ENCODE measurements around the gene SYN1.
"Not testable (repeated sequence)": the region's sequence is repeated elsewhere in the genome, so short reads cannot be mapped to it uniquely, and the experiment has no call there.

Gene SYN1

DNA sequence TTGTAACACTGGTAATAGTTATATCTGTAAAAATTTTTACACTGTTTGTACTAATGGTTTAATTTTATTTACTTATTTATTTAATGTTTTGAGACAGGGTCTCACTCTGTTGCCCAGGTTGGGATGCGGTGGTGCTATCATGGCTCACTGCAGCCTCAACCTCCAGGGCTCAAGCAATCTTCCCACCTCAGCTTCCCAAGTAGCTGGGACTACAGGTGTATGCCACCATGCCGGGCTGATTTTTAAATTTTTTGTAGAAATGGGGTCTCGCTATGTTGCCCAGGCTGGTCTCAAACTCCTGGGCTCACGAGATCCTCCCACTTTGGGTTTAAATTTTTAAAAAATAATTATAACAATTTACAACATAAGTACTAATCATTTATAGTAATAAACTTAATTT is 16.5 kb downstream of the SYN1 start:
- not testable (repeated sequence) for DNase-seq (ENCODE audit: insufficient read length, low spot score); FAIRE-seq

GRCh38 chrX:47597222-47597621 is 22.4 kb downstream of the SYN1 start:
- DNase-seq (ENCODE audit: insufficient read length, low spot score) = no peak
- no peak for FAIRE-seq

DNA sequence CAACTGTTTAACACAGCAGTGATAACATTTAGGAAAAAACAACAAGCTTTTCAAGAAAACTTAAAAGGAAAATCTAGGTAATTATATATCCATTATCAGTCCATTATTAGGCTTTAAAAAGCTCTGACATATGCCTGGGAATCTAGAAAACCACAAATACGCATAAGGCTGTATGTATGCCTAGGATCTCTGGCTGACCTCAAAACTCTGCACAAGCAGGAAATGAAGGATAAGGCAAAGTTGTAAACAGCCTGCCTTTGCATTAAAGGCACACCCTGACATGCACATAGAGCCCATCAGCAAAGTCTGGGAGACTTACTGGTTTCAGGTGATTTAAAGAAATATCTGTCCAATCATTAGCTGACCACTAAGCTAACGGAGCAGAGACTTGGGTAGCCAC is 23.4 kb downstream of the SYN1 start:
- DNase-seq (ENCODE audit: insufficient read length, low spot score) (no peak), FAIRE-seq (no peak)

- no peak for FAIRE-seq
- no peak for DNase-seq (ENCODE audit: insufficient read length, low spot score)
Observed at GRCh38 chrX:47595716-47596251, 23.9 kb downstream of the SYN1 start.

DNA sequence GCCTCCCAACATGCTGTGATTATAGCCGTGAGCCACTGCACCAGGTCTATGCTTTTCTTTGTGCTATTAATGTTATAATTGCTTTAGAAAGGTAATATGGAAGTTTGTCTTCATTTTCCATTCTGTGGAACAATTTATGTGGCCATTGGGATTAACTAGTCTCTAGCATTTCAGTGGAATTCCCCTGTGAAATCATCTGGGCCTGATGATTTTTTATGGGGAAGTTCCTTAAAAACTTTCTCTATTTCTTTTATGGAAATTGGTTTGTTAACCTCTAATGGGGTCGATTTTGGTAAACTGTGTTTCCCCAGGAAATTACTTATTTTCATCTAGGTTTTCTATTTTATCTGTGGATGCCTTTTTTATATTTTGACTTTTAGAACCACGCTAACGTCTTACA is 26.1 kb downstream of the SYN1 start:
- DNase-seq (ENCODE audit: insufficient read length, low spot score) = no peak
- FAIRE-seq = no peak

DNA sequence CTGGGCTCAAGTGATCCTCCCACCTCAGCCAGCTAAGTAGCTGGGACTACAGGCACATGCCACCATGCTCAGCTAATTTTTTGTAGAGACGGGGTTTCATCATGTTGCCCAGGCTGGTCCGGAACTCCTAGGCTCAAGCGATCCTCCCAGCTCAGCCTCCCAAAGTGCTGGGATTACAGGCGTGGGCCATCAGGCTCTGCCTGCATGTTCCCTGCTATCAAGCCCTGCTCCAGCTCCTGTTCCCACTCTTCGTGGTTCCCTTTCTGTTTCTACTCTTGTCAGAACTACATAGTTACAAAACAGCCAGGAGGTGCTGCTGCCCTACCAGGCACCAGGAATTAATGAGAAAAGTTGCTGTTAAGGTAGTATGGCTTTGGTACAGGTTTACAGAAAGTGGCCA is 28.7 kb downstream of the SYN1 start:
- DNase-seq (ENCODE audit: insufficient read length, low spot score) (no peak), FAIRE-seq (no peak)

GRCh38 chrX:47587906-47588735 is 31.5 kb downstream of the SYN1 start:
- no peak for DNase-seq (ENCODE audit: insufficient read length, low spot score)
- no peak for FAIRE-seq

DNA sequence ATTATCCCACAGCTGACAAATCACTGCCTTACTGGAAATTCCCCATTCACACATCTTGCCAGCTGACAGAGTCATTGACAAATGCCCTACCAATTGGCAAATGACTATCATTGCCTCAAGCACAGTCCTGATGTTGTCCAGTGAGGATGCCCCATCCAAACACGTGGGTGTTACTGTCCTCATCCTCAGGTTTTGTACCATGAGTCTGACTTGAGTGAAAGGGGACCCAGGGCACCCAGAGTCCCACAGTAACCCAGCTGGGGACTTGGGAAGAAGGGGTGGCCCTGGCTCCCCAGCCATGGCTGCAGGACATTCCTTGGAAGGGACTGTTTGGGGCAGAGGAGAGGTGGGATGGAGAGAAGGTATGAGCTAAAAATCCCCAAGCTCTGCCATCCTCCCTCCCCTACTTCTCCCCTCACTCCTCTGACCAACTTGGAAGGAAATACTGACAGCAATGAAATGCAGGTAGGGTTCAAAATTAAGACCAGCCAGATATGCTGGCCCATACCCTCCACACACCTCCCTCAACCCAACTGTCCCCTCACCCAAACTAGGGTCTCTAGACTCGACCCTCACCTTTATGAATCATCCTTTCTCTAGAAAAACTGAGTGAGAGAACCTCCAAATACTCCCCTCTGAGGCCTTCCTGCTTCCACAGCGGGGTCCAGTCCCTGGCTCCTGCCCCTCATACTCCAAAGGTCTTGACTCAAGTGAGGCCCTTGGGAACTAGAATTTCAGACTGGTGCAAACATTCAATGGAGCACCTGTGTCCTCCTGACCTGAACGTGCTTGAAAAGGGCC is 32.4 kb downstream of the SYN1 start:
- FAIRE-seq = no peak
- DNase-seq (ENCODE audit: insufficient read length, low spot score) = no peak

DNA sequence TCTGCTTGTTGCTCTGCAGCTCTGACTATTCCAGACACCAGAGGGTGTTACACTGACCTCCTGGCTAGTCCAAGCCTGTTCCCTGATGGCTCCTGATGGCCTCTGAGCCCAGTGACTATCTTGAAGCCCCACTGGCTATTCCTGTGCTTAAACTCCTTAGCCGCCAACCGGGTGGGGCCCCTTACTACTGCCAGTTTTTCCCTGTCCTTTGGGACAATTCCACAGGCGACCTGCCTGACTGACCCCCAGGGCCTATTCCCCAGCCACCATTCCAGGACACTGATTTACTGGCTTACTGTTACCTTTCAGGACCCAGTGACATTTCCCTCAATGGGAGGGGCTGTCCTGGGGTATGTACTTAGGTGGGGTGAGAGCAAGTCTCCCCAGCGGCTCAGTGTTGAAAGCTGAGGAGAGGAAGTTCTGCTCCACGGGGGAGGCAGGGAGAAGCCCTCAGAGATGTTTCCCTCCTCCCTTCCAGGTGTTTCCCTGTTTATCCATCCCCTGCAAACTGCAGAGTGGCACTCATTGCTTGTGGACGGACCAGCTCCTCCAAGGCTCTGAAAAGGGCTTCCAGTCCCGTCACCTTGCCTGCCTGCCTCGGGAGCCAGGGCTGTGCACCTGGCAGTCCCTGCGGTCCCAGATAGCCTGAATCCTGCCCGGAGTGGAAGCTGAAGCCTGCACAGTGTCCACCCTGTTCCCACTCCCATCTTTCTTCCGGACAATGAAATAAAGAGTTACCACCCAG is 33.4 kb downstream of the SYN1 start:
- no peak for DNase-seq (ENCODE audit: insufficient read length, low spot score)
- no peak for FAIRE-seq

DNA sequence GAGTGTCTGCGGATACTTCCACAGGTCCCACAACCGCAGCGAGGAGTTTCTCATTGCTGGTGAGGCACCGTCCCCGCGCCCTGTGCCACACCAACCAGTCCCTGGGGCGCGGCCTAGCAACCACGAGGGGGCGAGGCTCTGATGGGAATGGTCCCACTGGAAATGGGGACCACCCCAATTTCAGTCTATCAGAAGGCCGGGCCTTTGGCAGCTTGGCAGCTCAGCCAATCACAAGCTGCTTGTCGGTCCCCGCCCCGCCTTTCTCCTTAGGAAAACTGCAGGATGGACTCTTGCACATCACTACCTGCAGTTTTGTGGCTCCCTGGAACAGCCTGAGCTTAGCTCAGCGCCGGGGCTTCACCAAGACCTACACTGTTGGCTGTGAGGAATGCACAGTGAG is 34.4 kb downstream of the SYN1 start:
- DNase-seq (ENCODE audit: insufficient read length, low spot score) = no peak
- no peak for FAIRE-seq

DNA sequence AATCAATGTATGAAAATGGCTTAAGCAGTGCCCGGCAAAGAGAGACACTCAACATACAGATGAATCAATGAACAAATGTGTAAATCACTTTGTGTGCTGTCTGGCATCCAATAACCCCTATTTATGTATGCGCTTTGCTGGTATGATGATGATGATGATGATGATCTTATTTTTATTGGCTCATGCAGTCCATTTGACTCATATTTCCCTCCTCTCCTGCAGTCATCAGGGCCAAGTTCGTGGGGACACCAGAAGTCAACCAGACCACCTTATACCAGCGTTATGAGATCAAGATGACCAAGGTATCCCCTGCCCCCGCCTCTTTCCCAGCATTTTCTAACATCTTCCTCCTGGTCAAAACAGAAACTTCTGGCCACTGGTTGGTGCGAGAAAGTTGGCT is 34.9 kb downstream of the SYN1 start:
- DNase-seq (ENCODE audit: insufficient read length, low spot score) = no peak
- no peak for FAIRE-seq

DNA sequence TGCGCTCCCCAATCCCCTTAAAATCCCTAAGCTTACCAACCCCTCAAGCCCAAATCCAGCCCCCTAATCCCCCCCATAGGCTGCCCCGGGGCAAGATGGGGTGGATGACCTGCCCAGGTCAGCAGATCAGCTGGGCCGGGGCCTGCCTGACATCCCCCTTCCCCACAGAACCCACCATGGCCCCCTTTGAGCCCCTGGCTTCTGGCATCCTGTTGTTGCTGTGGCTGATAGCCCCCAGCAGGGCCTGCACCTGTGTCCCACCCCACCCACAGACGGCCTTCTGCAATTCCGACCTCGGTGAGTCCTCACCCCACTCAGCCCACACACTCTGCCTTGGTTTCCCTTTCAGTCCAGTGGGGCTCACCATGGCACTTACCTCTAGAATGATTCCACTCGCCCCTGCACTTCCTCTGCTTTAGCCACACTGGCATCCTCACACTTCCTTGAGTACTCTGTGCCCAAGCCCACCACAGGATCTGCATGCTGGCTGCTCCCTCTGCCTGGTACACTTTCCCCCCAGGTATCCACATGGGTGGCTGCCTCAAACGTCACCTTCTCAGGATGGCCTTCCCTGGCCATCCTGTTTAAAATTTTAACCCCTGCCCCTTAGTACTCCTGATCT is 36.3 kb downstream of the SYN1 start:
- DNase-seq (ENCODE audit: insufficient read length, low spot score) (no peak), FAIRE-seq (no peak)

DNA sequence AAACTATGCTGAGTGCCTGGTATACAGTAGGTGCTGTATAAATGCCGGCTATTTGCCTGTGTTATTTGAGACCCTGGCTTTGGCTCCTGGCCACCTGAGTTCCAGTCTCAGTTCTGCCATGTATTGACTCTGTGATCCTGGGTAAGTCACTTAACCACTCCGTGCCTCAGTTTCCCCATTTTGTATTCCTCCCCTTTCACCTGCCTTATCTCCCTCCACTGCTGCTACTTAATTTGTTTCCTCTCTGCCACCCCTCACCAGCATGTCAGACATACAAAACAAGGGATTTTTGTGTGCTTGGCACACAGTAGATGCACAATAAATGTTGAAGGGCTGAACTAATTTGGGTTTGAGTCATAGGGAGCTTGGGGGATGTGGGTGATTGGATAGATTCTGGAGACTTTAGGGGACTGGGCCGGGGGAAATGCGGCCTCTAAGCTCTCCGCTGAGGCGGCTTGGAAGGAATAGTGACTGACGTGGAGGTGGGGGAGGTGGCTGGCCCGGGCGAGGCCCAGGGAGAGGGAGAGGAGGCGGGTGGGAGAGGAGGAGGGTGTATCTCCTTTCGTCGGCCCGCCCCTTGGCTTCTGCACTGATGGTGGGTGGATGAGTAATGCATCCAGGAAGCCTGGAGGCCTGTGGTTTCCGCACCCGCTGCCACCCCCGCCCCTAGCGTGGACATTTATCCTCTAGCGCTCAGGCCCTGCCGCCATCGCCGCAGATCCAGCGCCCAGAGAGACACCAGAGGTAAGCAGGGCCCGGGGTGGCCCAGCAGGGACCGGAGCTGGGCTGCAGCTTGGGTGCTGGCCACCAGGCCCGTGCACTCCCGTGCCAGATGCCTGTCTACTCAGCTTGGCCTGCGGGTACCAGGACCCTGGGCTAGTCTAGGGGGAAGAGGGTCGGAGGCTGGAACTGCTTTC is 37.7 kb downstream of the SYN1 start, which contains the start of gene TIMP1:
Gene TIMP1, plus strand, starts transcription at position 706 of the 917 bp plus-strand sequence. CDS start 980 bp downstream, outside the sequence.
- FAIRE-seq = peak; percentile 40
- DNase-seq (ENCODE audit: insufficient read length, low spot score) = peak; percentile 75

DNA sequence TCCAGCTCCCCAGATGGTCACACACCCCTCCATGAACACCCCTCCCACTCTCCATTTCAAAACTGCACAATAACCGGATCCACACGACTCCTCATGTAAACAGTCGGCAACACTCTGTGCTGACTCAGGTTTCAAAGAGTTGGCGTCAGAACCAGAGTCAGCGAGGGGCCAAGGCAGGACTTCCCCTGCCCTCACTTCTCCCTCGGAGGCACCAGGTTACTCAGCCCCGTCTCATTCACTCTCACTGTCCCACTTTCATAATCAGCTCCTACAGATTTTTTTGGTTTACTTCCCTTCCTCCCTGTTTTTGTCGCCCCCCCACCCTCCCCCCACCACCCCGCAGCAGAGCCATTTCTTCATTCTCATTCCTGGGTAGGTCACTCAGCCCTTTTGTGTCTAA is 40.1 kb downstream of the SYN1 start:
- DNase-seq (ENCODE audit: insufficient read length, low spot score) (no peak), FAIRE-seq (no peak)

DNA sequence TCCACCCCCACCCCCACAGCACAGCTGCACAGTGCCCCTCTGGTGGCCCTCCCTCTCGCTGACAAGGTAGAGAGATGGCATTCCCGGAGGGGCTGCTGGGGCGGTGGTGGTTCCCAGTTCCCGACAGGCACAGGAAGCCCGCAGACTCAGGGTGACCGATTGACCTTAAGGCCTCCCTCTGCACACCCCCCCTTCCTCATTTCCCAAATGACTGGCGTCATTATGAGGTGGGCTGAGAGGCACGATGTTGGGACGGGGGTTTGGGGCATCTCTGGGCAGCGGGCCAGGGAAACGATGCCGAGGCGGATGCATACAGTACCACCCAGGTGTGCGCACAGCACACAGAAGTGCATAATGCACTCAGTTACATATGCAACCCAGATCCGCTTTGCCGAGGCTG is 41.0 kb downstream of the SYN1 start:
- no peak for DNase-seq (ENCODE audit: insufficient read length, low spot score)
- FAIRE-seq = no peak

DNA sequence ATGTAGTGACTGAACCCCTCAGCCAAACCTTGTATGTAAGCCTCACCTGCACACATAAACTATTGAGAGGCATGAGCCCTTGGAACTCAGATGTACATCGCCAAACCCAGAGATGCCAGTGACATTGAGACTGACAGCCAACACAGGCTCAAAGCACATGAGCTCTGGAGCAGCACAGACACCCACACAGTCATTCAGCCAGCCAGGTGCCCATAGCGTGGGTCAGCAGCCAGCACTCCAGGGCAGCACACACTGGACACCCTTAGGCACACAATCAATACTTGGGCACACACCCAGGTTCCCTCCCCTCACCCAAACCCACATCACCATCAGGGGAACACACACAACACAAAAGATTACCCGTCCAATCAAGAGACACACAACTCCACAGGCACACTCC is 41.8 kb downstream of the SYN1 start:
- DNase-seq (ENCODE audit: insufficient read length, low spot score) (no peak), FAIRE-seq (no peak)

DNA sequence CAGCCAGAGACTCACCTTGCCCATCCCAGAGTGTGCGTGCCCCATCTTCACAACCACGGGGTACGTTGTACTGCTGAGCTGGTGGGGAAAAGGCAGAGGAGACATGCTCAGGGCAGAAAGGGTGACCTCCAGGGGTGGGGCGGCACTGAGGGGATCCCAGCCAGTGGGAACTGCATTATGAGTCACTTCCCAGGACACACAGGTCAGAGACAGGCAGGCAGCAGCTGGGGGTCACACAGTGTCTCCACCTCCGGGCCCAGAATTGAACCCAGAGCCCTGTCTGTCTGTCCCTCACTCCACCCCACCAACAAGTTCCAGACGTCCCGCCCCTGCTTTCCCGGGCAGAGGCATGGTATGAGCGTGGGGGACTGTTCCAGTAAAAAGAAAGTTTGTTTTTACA is 42.2 kb downstream of the SYN1 start:
- FAIRE-seq = no peak

GRCh38 chrX:47576021-47576898 is 43.4 kb downstream of the SYN1 start:
- FAIRE-seq = no peak
- no peak for DNase-seq (ENCODE audit: insufficient read length, low spot score)

More for the DNA sequence above, 42.2 kb downstream of the SYN1 start:
- no peak for DNase-seq (ENCODE audit: insufficient read length, low spot score)

All from HTR-8/SVneo (cell line).